Transverse colon (tissue), 4 donors: ENCODE measurements around the gene ST6GALNAC6. TPM values are rescaled to one million over a fixed set of nuclear protein-coding genes. Genes with fewer than 3 reads are reported as not detected.

Source experiments
- DNase-seq: peaks from one replicate; pipeline ENCODE4 v3.0.0-alpha.2; 2019
- H3K27ac ChIP-seq, 4 donors: fragments of 200-600 bp; sonication (generic); 2 replicates each; pipeline ENCODE4 v1.5.1; 2016 to 2018; ENCODE audit warnings: inconsistent platforms in 4 of 4
- H3K27me3 ChIP-seq: fragments of 200-600 bp; sonication (generic); 2 replicates; pipeline ENCODE4 v1.5.1; 2017; ENCODE audit warnings: inconsistent platforms
- H3K36me3 ChIP-seq, 4 donors: fragments of 200-600 bp; sonication (generic); 2 replicates each; pipeline ENCODE4 v1.5.1; 2017 to 2019; ENCODE audit warnings: inconsistent platforms in 4 of 4
- H3K4me1 ChIP-seq, 4 donors: fragments of 200-600 bp; sonication (generic); 2 replicates each; pipeline ENCODE4 v1.5.1; 2017 to 2020; ENCODE audit warnings: inconsistent platforms in 4 of 4
- H3K4me3 ChIP-seq, 4 donors: fragments of 200-600 bp; sonication (generic); 1 replicate in 1 of 4; 2 replicates in 3 of 4; pipeline versions ENCODE4 v1.5.1 to v1.6.1; 2017 to 2019; ENCODE audit warnings: inconsistent platforms in 4 of 4
- H3K9me3 ChIP-seq, 2 donors: fragments of 200-600 bp; sonication (generic); 2 replicates each; pipeline ENCODE4 v1.5.1; 2017 to 2019; ENCODE audit warnings: inconsistent platforms in 2 of 2
- EP300 ChIP-seq: sonication (generic); formaldehyde crosslinking; IDR thresholded peaks from one replicate; pipeline ENCODE4 v1.6.1; 2017; ENCODE audit warnings: antibody characterized with exemption, low read depth
- POLR2A ChIP-seq: fragments of 450-650 bp; IDR thresholded peaks from one replicate; pipeline ENCODE4 v1.6.1; 2016; ENCODE audit warnings: antibody characterized with exemption, mild to moderate bottlenecking, moderate library complexity
- POLR2AphosphoS5 ChIP-seq, 3 donors: sonication (generic); formaldehyde crosslinking; IDR thresholded peaks; one replicate each; pipeline ENCODE4 v1.6.1; 2016; ENCODE audit warnings: antibody characterized with exemption in 3 of 3
- WGBS, 2 donors: methylation state at CpG; one replicate each; pipeline ENCODE4 v1.1.5; 2018; ENCODE audit warnings: low coverage in 1 of 2; 5-methylcytosine and 5-hydroxymethylcytosine counted together
- in situ Hi-C, 4 donors: fragments of 200-750 bp; cut with MboI; loops; one replicate each; pipeline versions ENCODE4 v1.15.0 to v1.15.1; 2017; ENCODE audit warnings: low sequenced_read_pairs in 3 of 4, low pct_ligation_motif_present in 1 of 4, low pct_unique_long_range_greater_than_20kb in 1 of 4
- intact Hi-C: fragments of 100-400 bp; cut with DNase I; formaldehyde crosslinking; loops from one replicate; pipeline ENCODE4 v1.15.1; 2023; ENCODE audit warnings: low total_unique reads
- total RNA-seq, 4 donors: library from RNA; depleted of rRNA; stranded (reverse); fragments of >200 nt; gene quantifications; one replicate each; pipeline ENCODE4 v1.1.0, GENCODE V29; 2016
- TF ChIP-seq, protein P1 (sequence below), 5 experiments: fragments of 200-600 bp in 3 of 5; fragments of 450-650 bp in 2 of 5; sonication (generic) in 3 of 5; IDR thresholded peaks; 1 replicate in 2 of 5; 2 replicates in 3 of 5; pipeline ENCODE4 v1.5.1; 2016 to 2017; ENCODE audit warnings: antibody characterized with exemption in 5 of 5, inconsistent platforms in 3 of 5, mild to moderate bottlenecking in 2 of 5, moderate library complexity in 1 of 5

ST6GALNAC6 gene
- total RNA-seq, 4 donors from 2014 or later: 41.0 to 80.4 (median 75.7) TPM

DNA sequence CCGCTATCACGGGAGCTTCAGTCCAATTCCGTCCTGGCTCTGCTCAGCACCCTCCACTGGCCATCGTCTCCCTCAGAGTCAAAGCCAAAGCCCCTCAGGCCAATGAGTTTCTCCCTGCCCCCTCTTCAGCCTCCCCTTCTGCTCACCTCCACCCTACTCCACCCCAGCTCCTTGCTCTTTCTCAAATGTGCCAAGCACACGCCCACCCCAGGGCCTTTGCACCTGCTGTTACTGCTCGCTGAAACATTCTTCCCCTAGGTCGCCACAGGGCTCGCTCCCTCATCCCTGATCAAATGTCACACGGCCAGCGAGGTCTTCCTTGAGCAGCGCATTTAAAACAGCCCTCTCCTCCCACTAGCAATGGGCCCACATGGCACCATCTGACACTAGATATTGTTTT lies 38.6 kb downstream of the ST6GALNAC6 start:
- Histone ChIP-seq H3K27ac (no peak overlapping the region), H3K36me3 (no peaks in the 10 kb centered on the region), H3K4me3 (no peak overlapping the region), H3K27me3 (no peaks in the 10 kb centered on the region), H3K4me1 (peaks cover 7 to 30% (median 20%) of the 10 kb centered on the region in 4 donors), H3K9me3 (no peaks in the 10 kb centered on the region)
- in situ Hi-C loops: loop anchor here in 1 of 4 donors (10.0 kb wide), 2 partner anchors 126 to 266 kb away; partner anchors contain the start of gene TOR2A
- WGBS, 2 donors: 89 to 94% methylated on average over 8 to 11 of the region's 11 CpGs
- DNase-seq: no peak
- intact Hi-C loops: no loop called here
- TF ChIP-seq, protein P1, sequence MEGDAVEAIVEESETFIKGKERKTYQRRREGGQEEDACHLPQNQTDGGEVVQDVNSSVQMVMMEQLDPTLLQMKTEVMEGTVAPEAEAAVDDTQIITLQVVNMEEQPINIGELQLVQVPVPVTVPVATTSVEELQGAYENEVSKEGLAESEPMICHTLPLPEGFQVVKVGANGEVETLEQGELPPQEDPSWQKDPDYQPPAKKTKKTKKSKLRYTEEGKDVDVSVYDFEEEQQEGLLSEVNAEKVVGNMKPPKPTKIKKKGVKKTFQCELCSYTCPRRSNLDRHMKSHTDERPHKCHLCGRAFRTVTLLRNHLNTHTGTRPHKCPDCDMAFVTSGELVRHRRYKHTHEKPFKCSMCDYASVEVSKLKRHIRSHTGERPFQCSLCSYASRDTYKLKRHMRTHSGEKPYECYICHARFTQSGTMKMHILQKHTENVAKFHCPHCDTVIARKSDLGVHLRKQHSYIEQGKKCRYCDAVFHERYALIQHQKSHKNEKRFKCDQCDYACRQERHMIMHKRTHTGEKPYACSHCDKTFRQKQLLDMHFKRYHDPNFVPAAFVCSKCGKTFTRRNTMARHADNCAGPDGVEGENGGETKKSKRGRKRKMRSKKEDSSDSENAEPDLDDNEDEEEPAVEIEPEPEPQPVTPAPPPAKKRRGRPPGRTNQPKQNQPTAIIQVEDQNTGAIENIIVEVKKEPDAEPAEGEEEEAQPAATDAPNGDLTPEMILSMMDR (IDR thresholded peaks at IDR 0.05): no peak
- no peak for TF ChIP-seq POLR2A
- TF ChIP-seq POLR2AphosphoS5 (IDR thresholded peaks at IDR 0.05): no peak
- TF ChIP-seq EP300: no peak

DNA sequence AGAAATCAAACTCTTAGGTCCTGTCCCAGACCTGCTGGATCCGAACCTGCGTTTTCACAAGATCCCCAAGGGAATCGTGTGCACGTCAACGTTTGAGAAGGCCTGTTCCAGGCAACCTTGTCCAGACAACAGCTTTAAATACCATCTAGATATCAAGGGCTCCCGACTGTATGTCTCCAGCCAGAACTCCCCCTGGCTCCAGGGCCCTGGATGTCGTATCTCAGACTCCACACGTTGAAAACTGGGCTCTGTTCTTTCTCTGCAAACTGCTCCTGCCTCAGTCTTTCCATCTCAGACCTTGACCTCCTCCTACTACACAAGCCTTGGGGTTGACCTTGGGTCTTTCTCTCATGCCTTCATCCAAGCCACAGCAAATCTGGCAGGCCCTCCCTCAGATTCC lies 39.1 kb downstream of the ST6GALNAC6 start:
- H3K9me3 ChIP-seq: no peaks in the 10 kb centered on the region
- H3K27ac ChIP-seq: no peak overlapping the region
- H3K4me3 ChIP-seq: no peak overlapping the region
- in situ Hi-C loops (loop anchor here in 1 of 4 donors (10.0 kb wide), 2 partner anchors 125 to 265 kb away; partner anchors contain the start of gene TOR2A), intact Hi-C loops (no loop called here)
- peaks cover 7 to 30% (median 20%) of the 10 kb centered on the region in 4 donors for H3K4me1 ChIP-seq
- 85 to 90% methylated on average over 4 to 8 of the region's 8 CpGs for WGBS, 2 donors
- no peak for DNase-seq
- no peaks in the 10 kb centered on the region for H3K27me3 ChIP-seq
- TF ChIP-seq POLR2A: no peak
- no peak for TF ChIP-seq POLR2AphosphoS5 (IDR thresholded peaks at IDR 0.05)
- TF ChIP-seq, protein P1 (IDR thresholded peaks at IDR 0.05): no peak
- TF ChIP-seq EP300: no peak
- H3K36me3 ChIP-seq: no peaks in the 10 kb centered on the region

- H3K27ac ChIP-seq: peak overlapping the region in 2 of 4 donors; percentile 3 to 10
- intact Hi-C loops: no loop called here
- no peaks in the 10 kb centered on the region for H3K27me3 ChIP-seq
These were observed 41.3 kb downstream of the ST6GALNAC6 start for GRCh38 chr9:127858041-127858512.

GRCh38 chr9:127857278-127857677 lies 42.1 kb downstream of the ST6GALNAC6 start:
- intact Hi-C loops: no loop called here
- H3K9me3 ChIP-seq: no peaks in the 10 kb centered on the region
- TF ChIP-seq, protein P1 (IDR thresholded peaks at IDR 0.05): no peak
- no peak for TF ChIP-seq EP300
- TF ChIP-seq POLR2AphosphoS5 (IDR thresholded peaks at IDR 0.05): no peak
- no peak for TF ChIP-seq POLR2A
- in situ Hi-C loops: no loop called here
- H3K36me3 ChIP-seq: no peaks in the 10 kb centered on the region
- 81% methylated on average over 4 of the region's 4 CpGs; no CpG with 5 or more reads in 1 of the 2 donors for WGBS, 2 donors
- no peak overlapping the region for H3K4me3 ChIP-seq
- H3K27ac ChIP-seq: peak overlapping the region in 2 of 4 donors; percentile 3 to 10
- no peaks in the 10 kb centered on the region for H3K27me3 ChIP-seq
- DNase-seq: no peak
- peaks cover 5 to 34% (median 18%) of the 10 kb centered on the region in 4 donors for H3K4me1 ChIP-seq

More at GRCh38 chr9:127858041-127858512, 41.3 kb downstream of the ST6GALNAC6 start:
- in situ Hi-C loops: no loop called here
- H3K36me3 ChIP-seq: no peaks in the 10 kb centered on the region
- peaks cover 7 to 33% (median 22%) of the 10 kb centered on the region in 4 donors for H3K4me1 ChIP-seq
- H3K9me3 ChIP-seq: no peaks in the 10 kb centered on the region
- H3K4me3 ChIP-seq: no peak overlapping the region
- 49% methylated on average over 8 of the region's 12 CpGs; no CpG with 5 or more reads in 1 of the 2 donors for WGBS, 2 donors
- DNase-seq: no peak
- TF ChIP-seq EP300 (no peak), POLR2A (no peak), POLR2AphosphoS5 (IDR thresholded peaks at IDR 0.05) (no peak)
- TF ChIP-seq, protein P1 (IDR thresholded peaks at IDR 0.05): no peak
